Stimulated activated CD4-positive, alpha-beta T cell treated with anti-CD3 and anti-CD28 coated beads, Interleukin-15, amount 100 ng/mL, for 48 hours (primary cell): ENCODE measurements around the gene NCKAP5.

Experiments
- DNase-seq, 2 donors: peaks; one replicate each; pipeline ENCODE4 v3.0.0-alpha.2; 2020; ENCODE audit warnings: low read depth in 2 of 2

NCKAP5 gene

GRCh38 chr2:133458280-133458679 lies 110.0 kb downstream of the NCKAP5 start:
- DNase-seq, result no peak

DNA sequence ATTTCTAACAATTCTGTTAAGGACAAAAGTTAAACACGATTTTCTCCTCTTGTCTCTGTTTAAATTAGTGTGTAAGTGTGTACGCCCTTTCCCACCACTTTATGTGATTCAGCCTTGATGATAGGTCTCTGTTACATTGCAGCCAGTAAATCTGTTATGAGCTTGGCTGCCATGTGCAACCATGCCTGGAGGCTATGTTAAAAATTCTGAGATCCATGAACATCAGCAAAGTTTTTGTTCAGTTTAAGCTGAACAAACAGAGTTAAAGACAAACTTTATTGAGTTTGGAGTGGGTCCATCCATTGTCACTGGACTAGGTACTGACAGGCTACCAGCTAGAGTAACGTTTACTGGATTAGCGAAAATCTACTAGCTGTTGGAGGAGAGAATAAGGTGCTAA lies 110.4 kb downstream of the NCKAP5 start:
- DNase-seq, result no peak

GRCh38 chr2:133456971-133457370 lies 111.3 kb downstream of the NCKAP5 start:
- no peak for DNase-seq

DNA sequence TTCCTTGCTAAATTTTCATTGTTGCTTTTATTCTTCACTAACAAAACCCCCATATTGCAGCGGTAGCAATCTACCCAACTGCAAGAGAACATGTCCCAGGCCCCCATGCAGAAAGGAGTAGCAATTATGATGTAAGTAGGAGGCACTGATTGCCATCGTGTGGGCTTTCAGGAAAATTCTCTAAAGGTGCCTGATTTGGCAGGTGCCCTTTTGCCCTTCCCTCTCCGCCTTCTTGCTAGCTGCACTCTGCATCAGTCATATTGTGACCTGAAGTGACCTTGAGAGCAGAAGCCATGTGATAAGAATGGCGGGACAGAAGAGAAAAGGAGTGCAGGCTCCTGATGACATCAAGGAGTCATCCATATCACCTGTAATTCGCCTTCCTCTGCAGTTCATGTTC lies 112.1 kb downstream of the NCKAP5 start:
- DNase-seq, result no peak

GRCh38 chr2:133453032-133453431 lies 115.2 kb downstream of the NCKAP5 start:
- no peak for DNase-seq

GRCh38 chr2:133452583-133452982 lies 115.7 kb downstream of the NCKAP5 start:
- no peak for DNase-seq

GRCh38 chr2:133452146-133452545 lies 116.1 kb downstream of the NCKAP5 start:
- DNase-seq, result no peak

DNA sequence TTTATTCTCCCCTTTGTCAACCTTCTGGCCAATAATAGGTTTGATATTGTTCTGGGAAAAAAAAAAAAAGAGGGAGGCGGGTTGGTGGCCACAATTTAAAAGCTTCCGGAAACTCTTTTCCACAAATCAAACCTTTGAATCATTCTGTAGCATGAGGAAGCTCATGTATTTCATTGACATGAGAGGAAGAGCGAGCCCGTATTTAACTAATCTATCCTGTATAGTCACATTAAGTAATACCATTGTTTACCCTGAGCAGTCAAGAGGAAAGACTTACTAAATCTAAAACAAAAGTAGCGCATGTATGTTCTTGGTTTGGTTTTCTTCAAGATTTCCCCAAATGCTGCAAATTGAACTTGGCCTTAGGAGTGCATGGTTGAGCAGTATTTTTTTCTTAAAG lies 120.1 kb downstream of the NCKAP5 start:
- no peak for DNase-seq

DNA sequence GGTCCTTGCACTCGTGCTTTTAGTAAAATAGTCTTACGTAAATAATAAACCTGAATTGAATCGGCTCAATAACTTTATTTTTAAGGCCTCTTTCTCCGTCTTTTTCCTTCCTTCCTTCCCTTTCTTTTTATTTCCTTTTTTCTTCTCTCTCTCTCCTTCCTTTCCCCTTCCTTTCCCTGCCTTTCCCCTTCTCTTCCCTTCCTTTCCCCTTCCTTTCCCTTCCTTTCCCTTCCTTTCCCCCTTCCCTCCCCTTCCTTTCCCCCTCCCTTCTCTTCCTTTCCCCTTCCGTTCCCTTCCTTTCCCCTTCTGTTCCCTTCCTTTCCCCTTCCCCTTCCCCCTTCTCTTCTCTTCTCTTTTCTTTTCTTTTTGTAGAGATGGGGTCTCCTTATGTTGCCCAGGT lies 121.0 kb downstream of the NCKAP5 start:
- DNase-seq, result no peak

DNA sequence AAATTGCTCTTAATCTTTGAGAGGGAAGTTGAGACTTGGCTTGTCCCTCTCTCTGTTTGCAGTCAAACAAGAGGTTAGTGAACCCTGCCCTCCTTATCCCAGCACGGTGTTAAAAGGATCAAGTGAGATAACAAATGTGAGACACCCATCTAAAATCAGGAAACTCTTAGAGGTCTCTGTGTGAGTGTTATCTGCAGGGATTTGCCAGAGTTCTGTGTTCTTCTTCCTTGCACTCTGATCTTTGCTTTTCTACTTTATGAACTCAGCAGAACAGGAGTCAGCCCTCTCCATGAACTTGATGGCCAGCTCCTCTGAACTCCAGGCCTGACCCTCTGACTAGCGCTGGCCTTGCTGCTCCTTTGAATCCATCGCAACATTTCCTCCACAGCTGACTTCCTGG lies 123.8 kb downstream of the NCKAP5 start:
- DNase-seq, result no peak

DNA sequence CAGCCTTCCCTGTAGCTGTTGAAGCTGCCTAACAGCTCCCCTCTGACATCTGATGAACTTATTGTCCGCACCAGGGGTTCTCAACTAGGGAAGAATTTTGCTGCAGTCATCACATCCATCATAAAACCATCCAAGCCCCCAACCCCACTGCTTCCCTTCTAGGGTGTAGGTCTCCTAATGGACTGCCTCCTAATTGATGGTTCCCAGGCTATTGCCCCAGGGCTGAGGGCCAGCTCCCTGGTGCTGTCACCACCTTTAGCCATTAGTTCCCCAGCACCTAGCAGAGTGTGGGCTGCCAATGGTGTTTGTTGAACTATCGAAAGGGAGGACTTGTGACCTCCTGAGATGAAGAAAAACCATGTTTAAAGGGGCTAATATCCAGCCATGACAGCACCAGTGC lies 125.9 kb downstream of the NCKAP5 start:
- DNase-seq, result no peak

- DNase-seq, result no peak
Measured at GRCh38 chr2:133439565-133439920, 128.7 kb downstream of the NCKAP5 start.

- no peak for DNase-seq
Measured at GRCh38 chr2:133438848-133439564, 129.3 kb downstream of the NCKAP5 start.

GRCh38 chr2:133438026-133438425 lies 130.2 kb downstream of the NCKAP5 start:
- no peak for DNase-seq

DNA sequence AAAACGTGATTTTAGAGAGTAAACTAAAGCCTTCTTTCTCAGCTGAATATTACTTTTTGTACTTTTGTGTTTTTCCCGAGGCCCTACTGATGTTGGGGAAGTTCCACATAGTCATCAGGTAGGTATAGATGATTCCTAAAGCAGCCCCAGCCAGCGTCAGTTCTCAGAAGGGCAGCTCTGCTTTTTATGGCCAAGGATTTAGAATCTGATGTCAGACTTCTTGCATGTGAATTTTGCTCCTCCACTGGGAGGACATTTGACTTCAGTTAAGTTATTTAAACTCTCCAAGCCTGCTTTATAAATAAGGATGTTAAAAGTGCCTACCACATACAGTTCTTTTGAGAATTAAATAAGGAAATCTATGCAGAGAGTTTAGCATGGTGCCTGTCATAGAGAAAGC lies 130.8 kb downstream of the NCKAP5 start:
- no peak for DNase-seq

- no peak for DNase-seq
Measured at GRCh38 chr2:133434959-133435668, 133.1 kb downstream of the NCKAP5 start.

- DNase-seq, result no peak
Measured at GRCh38 chr2:133433455-133434451, 134.5 kb downstream of the NCKAP5 start.

DNA sequence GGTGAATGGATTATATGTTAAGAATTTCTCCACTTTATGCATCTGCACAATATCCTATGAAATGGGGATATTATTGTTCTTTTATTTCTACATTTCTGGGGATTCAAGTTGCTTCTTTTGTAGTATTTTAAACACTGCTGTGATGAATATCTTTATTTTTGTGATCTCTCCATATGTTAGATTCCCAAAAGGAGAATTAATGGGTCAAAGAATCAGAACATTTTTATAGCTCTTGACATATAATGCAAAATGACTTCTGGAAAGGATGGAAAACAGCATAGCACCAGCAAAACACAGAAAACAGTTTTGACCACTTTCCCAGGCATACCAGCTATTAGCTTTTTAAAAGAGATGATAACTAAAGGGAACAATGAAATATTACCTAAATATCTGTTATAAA lies 135.5 kb downstream of the NCKAP5 start:
- DNase-seq, result no peak

GRCh38 chr2:133431289-133431688 lies 137.0 kb downstream of the NCKAP5 start:
- no peak for DNase-seq

- no peak for DNase-seq
Measured at GRCh38 chr2:133426791-133427190, 141.5 kb downstream of the NCKAP5 start.

DNA sequence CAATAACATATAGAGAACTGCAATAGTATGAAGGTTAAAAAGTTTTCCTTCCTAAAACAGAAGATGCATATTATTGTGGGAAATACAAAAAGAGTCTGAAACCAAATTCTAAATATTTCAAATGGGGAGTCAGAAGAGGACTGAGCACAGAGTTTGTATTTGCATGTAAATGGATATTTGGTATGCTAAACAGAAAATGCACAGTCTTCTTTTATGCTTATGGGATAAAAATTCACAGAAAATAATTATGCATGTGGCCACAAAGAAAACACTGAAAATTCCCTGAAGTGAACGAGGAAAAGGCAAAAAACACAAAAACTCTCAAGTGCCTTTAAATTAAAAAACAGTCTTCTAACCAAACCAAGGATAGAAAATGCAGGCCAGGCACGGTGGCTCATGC lies 142.7 kb downstream of the NCKAP5 start:
- no peak for DNase-seq

DNA sequence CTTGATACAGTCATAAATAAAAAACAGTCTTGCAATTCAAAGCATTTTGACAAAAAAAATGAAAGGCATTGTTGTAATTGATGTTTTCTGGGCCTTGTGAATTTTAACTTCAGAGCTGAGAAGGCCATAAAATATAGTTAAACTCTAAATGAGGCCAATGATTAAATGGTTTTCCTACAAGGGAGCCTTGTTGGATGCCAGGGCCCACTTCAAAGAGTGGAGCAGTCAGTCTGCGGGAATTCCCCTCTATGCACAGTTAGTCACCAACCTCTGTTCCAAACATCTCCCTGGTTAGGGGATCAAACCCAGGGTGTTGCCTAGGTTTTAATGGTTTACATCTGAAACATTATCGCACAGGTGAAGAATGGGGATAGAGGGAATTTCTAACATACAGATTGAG lies 143.4 kb downstream of the NCKAP5 start:
- no peak for DNase-seq
